Activated CD4-positive, CD25-positive, alpha-beta regulatory T cell treated with anti-CD3 and anti-CD28 coated beads, Interleukin-2, amount 50 U/mL, for 24 hours (primary cell): ENCODE measurements around the gene DIDO1.
"Not testable (repeated sequence)": the region's sequence is repeated elsewhere in the genome, so short reads cannot be mapped to it uniquely, and the experiment has no call there.

Source experiments
- ATAC-seq, 2 donors: fragments of 150-1000 bp; cut with Tn5 transposase; one replicate each; pipeline ENCODE4 v1.10.0; 2021; ENCODE audit warnings: mild to moderate bottlenecking in 1 of 2, moderate library complexity in 1 of 2

DIDO1 gene

GRCh38 chr20:62962221-62962879, 36.0 kb upstream of the DIDO1 start:
- ATAC-seq: no peak

- no peak for ATAC-seq
Observed at GRCh38 chr20:62961799-62962198, 35.5 kb upstream of the DIDO1 start.

GRCh38 chr20:62961310-62961783, 35.0 kb upstream of the DIDO1 start:
- ATAC-seq: no peak

DNA sequence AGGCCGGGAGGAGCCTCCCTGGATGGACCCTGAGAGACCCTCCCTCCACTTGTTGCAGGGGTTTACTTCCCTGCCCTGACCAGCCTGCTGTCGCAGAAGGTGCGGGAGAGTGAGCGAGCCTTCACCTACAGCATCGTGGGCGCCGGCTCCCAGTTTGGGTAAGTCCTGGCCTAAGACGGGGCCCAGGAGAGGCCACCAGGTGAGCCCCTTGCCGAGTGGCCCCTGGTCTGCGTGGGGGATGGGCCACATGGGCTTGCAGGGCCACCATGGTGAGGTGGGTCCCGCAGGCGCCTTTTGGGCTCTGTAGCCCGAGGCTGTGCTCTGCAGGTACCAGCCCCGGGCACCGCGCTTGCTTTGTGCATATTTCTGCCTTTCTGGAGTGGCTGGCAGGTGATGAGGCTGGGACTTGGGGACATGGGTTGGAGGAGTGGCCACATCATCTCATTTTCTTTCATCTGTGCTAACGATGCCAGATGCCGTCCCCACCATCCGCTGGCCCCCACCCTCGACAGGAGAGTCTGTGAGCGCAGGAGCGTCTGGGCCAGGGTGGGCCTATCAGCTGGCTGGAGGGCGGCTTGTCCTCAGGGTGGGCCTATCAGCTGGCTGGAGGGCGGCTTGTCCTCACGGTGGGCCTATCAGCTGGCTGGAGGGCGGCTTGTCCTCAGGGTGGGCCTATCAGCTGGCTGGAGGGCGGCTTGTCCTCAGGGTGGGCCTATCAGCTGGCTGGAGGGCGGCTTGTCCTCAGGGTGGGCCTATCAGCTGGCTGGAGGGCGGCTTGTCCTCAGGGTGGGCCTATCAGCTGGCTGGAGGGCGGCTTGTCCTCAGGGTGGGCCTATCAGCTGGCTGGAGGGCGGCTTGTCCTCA, 34.4 kb upstream of the DIDO1 start:
- ATAC-seq: not testable (repeated sequence)

DNA sequence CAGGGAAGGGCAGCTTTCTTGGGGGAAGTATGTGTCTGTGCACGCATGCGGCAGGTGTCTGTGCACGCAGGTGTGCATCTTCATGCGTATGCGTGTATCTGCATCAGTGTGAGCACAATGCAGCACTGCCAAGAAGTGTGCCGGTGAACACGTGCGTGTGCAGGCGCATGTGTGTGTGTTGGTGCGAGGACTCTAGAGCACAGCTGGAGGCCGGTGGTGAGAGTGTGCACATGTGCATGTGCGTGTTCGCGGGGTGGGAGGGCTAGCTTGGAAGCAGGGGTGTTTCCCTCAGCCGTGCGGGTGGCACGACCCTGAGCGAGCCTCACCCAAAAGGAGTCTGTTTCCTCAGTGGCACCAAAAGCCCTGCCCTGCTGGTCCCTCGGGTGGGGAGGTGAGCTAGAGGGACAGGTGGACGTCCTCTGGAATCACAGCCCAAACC, 33.7 kb upstream of the DIDO1 start:
- ATAC-seq: no peak

GRCh38 chr20:62959101-62959971, 33.0 kb upstream of the DIDO1 start:
- ATAC-seq: peak in 1 of 2 donors; percentile 50

GRCh38 chr20:62958388-62959100, 32.2 kb upstream of the DIDO1 start:
- ATAC-seq: no peak

DNA sequence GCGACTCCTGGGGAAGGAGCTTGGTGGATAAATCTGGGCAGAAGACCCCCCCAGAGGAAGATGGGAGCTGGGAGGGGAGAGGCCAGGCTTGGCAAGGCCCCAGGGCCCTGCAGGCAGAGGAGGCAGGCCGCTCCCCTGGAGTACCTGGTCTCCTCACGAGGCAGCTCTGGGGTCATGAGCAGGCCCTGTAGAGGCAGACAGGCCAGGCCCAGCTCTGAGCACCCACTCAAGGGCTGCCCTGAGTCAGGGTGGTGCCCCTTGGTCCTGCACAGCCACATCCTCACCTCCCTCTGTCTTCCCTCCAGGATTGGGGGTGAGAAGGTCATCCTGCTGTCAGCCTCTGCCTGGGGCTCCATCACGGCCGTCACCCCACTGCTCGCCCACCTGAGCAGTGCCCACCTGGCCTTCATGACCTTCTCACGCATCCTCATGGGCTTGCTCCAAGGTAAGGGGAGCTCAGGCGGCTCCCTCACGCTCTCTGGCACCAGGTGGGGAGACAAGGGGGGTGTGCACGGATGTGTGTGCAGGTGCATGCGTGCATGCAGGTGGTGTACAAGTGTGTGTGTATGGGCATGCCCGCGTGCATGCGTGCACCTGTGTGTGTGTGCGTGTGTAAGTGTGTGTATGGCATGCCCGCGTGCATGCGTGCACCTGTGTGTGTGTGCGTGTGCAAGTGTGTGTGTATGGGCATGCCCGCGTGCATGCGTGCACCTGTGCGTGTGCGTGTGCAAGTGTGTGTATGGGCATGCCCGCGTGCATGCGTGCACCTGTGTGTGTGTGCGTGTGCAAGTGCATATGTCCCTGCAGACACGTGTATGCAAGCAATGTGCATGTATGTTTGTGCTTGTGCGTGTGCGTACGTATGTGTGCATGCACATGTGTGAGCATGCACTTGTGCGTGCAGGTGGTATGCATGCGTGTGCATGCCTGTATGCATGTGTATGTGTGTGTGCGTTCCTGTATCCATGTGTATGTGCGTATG, 31.1 kb upstream of the DIDO1 start:
- ATAC-seq: no peak

DNA sequence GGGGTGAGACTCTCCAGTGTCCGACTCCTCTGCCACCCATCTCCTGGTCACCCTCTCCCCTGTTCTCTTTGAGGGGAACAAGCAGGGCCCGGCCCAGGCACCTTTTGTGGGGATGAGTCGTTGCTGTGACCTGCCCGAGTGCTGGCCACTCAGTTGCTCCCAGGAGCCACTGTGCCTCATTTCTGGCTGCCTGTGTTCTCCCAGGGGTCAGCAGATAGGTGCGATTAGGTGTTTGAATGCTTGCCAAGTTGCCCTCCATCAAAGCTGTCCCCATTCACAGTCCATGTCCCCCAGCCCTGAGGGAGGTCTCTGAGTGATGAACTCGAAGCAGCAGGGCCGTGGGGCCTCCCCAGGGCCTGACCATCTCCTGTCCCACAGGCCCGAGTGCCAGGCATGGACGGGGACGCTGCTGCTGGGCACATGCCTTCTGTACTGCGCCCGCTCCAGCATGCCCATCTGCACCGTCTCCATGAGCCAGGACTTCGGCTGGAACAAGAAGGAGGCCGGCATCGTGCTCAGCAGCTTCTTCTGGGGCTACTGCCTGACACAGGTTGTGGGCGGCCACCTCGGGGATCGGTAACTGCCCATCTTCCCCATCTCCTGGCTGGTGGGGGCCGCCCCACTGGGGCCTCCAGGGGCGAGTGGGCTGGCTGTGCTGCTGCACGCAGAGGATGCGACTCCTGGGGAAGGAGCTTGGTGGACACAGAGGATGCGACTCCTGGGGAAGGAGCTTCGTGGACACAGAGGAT, 30.3 kb upstream of the DIDO1 start:
- ATAC-seq: no peak

DNA sequence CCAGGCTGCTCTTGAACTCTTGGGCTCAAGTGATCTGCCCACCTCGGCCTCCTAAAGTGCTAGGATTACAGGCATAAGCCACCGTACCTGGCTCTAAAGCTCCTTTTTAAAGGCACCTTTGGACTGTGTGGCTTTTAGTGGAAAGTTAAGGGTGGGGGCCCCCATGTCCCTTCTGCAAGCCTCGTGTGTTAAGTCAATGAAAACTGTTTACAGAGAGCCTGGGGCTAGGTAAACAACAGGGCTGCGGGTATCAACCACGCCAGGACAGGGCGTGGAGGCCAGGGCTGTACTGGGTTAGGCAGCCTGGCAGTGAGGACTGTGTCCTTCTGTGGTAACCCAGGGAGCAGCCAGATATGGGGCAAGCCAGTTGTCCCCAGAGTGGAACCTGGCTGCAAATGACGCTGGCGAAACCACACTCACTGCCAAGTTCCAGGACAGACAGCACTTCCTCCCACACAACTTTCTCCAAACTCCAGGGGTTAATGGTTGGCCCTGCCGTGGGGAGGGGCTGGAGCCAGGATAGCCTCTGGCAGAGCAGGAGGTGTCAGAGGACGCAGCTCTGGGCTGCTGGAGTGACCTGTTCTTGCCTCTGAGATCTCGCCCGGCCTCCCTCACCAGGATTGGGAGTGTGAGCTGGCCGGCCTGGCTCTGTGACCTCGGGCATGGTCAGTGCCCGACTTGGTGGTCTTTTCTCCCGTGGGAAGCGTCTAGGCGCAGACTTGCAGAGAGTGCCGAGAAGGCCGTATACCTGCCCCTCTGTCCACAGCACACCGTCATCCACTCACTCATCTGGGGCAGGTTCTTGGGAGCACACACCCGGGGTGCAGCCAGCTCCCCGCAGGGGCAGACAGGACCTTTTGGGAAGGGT, 29.4 kb upstream of the DIDO1 start:
- ATAC-seq: no peak

DNA sequence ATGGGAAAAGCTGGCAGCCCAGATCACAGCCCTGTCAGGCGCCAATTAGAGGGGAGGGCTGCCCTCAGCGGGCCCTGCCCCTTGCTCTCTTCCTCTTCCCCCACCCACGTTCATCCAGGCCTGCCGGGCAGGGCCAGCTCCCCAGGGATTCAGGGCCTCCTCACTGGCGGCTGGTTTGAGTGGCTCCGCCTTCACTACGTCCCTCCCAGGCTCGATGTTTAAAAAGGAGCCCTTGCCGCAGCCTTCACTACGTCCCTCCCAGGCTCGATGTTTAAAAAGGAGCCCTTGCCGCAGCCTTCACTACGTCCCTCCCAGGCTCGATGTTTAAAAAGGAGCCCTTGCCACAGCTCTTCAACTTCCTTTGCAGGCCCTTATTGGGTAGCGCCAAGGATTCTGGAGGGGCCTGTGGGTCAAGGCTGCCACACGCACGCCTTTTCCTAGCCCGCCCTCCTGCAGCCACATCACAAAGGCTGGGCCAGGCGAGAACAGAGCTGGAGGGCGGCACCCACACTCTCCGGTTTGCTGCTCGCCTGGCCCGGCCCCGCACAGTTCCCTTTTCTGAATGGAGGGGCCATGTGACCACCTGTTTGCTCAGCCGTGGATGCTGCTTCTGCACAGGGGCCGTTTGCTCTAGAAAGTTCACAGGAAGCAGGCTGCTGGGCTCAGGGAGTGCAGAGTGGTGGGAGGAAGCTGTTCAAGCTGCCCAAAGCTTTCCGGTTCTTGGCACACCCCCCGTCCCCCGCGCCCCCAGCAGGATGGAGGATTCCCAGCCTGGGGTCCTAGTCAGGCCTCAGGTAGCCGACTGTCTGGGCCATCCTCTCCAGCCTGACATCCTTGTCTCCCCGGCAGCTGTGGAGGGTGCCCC, 27.8 kb upstream of the DIDO1 start:
- ATAC-seq: peak; percentile 76 to 78

DNA sequence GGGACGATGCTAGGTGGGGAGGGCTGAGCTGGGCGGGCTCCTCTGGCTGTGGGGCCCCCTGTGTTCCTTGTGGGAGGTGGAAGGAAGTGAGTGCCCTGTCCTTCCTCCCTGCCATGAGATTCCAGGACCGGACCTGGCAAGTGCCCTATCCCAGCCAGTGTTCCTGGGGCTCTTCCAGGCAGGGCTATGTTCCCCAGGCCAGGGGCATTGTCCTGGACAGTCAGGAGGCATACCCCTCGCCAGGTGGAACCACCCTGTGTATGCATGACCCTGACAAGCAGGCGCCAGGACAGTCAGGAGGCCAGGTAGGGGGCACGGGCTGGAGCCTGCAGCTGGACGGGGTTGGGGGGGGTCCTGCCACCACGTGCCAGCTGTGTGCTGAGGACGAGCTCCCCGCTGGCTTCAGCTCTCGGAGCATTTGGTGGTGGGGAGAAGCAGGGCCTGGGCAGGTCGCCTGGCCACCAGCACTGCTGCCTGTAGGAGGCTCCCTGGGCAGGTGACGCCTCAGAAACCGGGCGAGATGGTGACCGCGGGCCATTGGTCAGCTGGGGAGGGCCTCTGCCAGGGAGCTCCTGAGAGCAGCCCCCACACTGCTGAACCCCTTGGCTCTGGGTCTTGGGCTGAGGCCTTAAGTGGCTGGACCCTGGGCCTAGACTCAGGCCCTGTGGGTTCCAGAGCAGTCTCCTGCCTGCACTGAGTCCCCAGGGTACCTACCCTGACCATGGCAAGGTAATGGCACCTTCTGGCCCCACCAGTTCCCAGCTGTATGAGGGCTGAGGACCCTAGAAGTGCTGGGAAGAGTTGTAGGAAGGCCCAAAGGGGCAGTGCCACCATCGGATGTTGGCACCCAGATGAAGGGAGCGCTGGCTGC, 26.9 kb upstream of the DIDO1 start:
- ATAC-seq: no peak

DNA sequence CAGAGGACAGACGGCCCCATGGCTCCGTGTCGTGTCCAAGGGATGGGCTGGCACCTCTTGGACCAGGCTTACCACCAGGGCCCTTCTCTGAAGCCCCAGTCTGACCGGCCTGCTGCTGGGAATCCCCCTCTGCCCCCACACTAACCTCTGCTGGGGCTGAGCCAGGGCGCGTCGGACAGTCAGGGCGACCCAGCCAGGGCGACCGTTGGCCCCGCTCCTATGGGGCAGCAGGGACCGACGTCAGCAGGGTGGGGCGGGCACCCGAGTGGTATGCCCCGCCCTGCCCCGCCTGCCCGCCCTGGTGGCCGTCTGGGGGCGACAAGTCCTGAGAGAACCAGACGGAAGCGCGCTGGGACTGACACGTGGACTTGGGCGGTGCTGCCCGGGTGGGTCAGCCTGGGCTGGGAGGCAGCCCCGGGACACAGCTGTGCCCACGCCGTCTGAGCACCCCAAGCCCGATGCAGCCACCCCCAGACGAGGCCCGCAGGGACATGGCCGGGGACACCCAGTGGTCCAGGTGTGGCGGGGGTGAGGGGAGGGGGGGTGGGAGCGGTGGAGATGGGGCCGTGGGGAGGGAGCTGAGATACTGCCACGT, 26.2 kb upstream of the DIDO1 start, which contains the start of gene SLC17A9:
Gene SLC17A9 (plus strand): TSS at position 337 of the 595 bp plus-strand sequence. CDS start 122 bp downstream, at position 459.
- peak; percentile 60 to 69 for ATAC-seq

DNA sequence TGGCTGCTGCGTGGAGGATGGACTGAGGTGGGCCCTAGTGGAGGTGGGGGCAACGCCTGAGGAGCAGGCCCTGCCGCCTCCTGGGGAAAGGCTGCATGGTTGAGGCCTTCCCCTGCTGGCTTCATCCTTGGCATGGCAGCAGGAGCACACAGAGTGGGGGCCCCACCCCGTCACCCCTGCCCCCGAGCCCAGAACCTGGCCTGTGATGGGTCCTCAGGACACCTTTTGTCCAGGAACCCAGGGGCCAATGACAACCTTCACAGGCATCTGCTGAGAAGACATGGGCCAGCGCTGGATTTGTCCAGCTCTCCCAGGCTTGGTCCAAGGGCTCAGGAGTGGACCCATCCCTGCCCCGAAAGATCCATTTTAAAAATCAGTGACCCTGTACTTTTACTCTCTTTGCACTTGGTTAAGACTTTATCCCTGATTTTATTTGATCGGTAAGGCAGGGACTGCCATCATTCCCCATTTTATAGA, 25.6 kb upstream of the DIDO1 start:
- no peak for ATAC-seq

GRCh38 chr20:62951143-62951895, 25.0 kb upstream of the DIDO1 start:
- no peak for ATAC-seq

- no peak for ATAC-seq
Observed at GRCh38 chr20:62950741-62951140, 24.4 kb upstream of the DIDO1 start.
